Activated naive CD4-positive, alpha-beta T cell treated with anti-CD3 and anti-CD28 coated beads for 36 hours (primary cell): ENCODE data around the gene KCNC1. TPM values are rescaled to one million over a fixed set of nuclear protein-coding genes. Genes with fewer than 3 reads are reported as not detected.

Experiments
- CTCF ChIA-PET: fragments of 350-600 bp; sonication (Branson Sonifier 250); formaldehyde crosslinking; loops from one replicate; lab custom pipeline; 2021; ENCODE audit warnings: antibody characterized with exemption; lab: Charles Lee
- DNase-seq: peaks from one replicate; pipeline ENCODE4 v3.0.0-alpha.2; 2020
- H3K27ac Mint-ChIP-seq: one replicate; pipeline ENCODE4 v1.8.0; 2021; ENCODE audit warnings: mild to moderate bottlenecking, mixed read lengths
- H3K27me3 Mint-ChIP-seq: one replicate; pipeline ENCODE4 v1.8.0; 2021; ENCODE audit warnings: low read depth, mixed read lengths
- H3K36me3 Mint-ChIP-seq: one replicate; pipeline ENCODE4 v1.8.0; 2021; ENCODE audit warnings: low read depth, mixed read lengths
- H3K4me1 Mint-ChIP-seq: one replicate; pipeline ENCODE4 v1.8.0; 2021; ENCODE audit warnings: low read depth, mixed read lengths
- H3K4me3 Mint-ChIP-seq: one replicate; pipeline ENCODE4 v1.8.0; 2021; ENCODE audit warnings: mild to moderate bottlenecking, moderate library complexity, mixed read lengths
- H3K9me3 Mint-ChIP-seq: one replicate; pipeline ENCODE4 v1.8.0; 2021; ENCODE audit warnings: mixed read lengths
- intact Hi-C: fragments of 100-400 bp; cut with micrococcal nuclease; formaldehyde crosslinking; loops from one replicate; pipeline ENCODE4 v1.15.1; 2023
- total RNA-seq, 2 experiments: library from RNA; stranded (reverse); gene quantifications; one replicate each; pipeline ENCODE4 v1.2.3, GENCODE V29; 2021

The KCNC1 gene
- total RNA-seq, 2 experiments from 2014 or later = not detected

DNA sequence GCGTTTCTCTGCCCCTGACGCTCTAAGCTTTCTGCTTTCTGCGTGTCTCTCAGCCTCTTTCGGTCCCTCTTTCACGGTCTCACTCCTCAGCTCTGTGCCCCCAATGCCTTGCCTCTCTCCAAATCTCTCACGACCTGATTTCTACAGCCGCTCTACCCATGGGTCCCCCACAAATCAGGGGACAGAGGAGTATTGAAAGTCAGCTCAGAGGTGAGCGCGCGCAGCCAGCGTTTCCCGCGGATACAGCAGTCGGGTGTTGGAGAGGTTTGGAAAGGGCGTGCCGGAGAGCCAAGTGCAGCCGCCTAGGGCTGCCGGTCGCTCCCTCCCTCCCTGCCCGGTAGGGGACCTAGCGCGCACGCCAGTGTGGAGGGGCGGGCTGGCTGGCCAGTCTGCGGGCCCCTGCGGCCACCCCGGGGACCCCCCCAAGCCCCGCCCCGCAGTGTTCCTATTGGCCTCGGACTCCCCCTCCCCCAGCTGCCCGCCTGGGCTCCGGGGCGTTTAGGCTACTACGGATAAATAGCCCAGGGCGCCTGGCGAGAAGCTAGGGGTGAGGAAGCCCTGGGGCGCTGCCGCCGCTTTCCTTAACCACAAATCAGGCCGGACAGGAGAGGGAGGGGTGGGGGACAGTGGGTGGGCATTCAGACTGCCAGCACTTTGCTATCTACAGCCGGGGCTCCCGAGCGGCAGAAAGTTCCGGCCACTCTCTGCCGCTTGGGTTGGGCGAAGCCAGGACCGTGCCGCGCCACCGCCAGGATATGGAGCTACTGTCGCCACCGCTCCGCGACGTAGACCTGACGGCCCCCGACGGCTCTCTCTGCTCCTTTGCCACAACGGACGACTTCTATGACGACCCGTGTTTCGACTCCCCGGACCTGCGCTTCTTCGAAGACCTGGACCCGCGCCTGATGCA is 15.3 kb upstream of the KCNC1 start, which contains the start of gene MYOD1:
MYOD1 (plus strand) TSS at position 544 of the 910 bp plus-strand sequence; CDS start at position 756, 212 bp downstream.
- H3K4me3 Mint-ChIP-seq = no peak within 1 kb of the TSS
- H3K36me3 Mint-ChIP-seq = no peaks in the 10 kb centered on the region
- CTCF ChIA-PET = interaction anchor here (0.7 to 5.3 kb wide), 3 partner anchors 11 to 121 kb away, joined by 3 to 30 read pairs (median 3); no protein-coding TSS in a partner anchor
- intact Hi-C loops = no loop called here
- H3K4me1 Mint-ChIP-seq = no peaks in the 10 kb centered on the region
- no peak for DNase-seq
- H3K9me3 Mint-ChIP-seq = no peaks in the 10 kb centered on the region
- peaks cover 30% of the 10 kb centered on the region for H3K27me3 Mint-ChIP-seq
- no peak within 1 kb of the TSS for H3K27ac Mint-ChIP-seq

DNA sequence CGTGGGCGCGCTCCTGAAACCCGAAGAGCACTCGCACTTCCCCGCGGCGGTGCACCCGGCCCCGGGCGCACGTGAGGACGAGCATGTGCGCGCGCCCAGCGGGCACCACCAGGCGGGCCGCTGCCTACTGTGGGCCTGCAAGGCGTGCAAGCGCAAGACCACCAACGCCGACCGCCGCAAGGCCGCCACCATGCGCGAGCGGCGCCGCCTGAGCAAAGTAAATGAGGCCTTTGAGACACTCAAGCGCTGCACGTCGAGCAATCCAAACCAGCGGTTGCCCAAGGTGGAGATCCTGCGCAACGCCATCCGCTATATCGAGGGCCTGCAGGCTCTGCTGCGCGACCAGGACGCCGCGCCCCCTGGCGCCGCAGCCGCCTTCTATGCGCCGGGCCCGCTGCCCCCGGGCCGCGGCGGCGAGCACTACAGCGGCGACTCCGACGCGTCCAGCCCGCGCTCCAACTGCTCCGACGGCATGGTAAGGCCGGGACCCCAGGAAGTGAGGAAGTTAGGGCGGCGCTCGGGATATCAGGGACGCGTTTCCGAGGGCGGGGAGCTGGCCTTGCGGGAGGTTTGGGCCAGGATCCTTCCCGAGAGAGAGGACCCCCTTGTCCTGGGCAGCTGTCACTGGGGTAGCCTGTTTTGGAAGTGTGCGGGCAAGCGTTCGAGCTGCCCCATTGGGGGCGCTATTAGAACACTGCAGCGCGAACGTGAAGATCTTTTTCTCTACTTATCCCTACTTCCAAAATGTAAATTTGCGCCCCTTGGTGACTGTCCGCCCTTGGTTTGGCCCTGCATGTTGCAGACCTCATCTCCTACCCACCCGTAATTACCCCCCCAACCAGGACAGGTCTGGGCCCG is 14.4 kb upstream of the KCNC1 start:
- DNase-seq = no peak
- no peaks in the 10 kb centered on the region for H3K4me1 Mint-ChIP-seq
- peaks cover 34% of the 10 kb centered on the region for H3K27me3 Mint-ChIP-seq
- intact Hi-C loops = loop anchor here (10.0 kb wide), 1 partner anchor 485 kb away; no protein-coding TSS in a partner anchor
- CTCF ChIA-PET = interaction anchor here (0.9 to 5.3 kb wide), 2 partner anchors 10 to 267 kb away, joined by 3 to 30 read pairs; no protein-coding TSS in a partner anchor
- H3K4me3 Mint-ChIP-seq = no peak overlapping the region
- H3K36me3 Mint-ChIP-seq = no peaks in the 10 kb centered on the region
- no peaks in the 10 kb centered on the region for H3K9me3 Mint-ChIP-seq
- no peak overlapping the region for H3K27ac Mint-ChIP-seq

DNA sequence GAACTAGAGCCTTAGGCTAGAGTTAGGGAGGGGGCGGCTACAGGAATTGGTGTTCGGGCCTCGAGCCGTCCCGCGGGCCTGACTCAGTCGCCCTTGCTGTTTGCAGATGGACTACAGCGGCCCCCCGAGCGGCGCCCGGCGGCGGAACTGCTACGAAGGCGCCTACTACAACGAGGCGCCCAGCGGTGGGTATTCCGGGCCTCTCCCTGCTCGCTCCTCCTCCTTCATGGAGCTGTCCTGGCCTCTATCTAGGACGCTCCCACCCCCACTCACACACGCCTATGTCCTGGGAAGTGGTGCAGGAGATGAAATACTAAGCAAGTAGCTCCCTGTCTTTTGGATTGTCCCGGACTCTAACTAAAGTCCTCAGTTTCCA is 13.8 kb upstream of the KCNC1 start:
- no peak overlapping the region for H3K27ac Mint-ChIP-seq

DNA sequence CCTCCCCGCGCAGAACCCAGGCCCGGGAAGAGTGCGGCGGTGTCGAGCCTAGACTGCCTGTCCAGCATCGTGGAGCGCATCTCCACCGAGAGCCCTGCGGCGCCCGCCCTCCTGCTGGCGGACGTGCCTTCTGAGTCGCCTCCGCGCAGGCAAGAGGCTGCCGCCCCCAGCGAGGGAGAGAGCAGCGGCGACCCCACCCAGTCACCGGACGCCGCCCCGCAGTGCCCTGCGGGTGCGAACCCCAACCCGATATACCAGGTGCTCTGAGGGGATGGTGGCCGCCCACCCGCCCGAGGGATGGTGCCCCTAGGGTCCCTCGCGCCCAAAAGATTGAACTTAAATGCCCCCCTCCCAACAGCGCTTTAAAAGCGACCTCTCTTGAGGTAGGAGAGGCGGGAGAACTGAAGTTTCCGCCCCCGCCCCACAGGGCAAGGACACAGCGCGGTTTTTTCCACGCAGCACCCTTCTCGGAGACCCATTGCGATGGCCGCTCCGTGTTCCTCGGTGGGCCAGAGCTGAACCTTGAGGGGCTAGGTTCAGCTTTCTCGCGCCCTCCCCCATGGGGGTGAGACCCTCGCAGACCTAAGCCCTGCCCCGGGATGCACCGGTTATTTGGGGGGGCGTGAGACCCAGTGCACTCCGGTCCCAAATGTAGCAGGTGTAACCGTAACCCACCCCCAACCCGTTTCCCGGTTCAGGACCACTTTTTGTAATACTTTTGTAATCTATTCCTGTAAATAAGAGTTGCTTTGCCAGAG is 13.2 kb upstream of the KCNC1 start:
- Mint-ChIP-seq H3K27me3 (peaks cover 37% of the 10 kb centered on the region), H3K4me3 (no peak overlapping the region)
- no peak for DNase-seq

More for the DNA sequence above, 13.8 kb upstream of the KCNC1 start:
- intact Hi-C loops = loop anchor here (10.0 kb wide), 1 partner anchor 486 kb away; no protein-coding TSS in a partner anchor
- Mint-ChIP-seq H3K4me3 (no peak overlapping the region), H3K36me3 (no peaks in the 10 kb centered on the region), H3K4me1 (no peaks in the 10 kb centered on the region), H3K9me3 (no peaks in the 10 kb centered on the region), H3K27me3 (peaks cover 35% of the 10 kb centered on the region)
- no peak for DNase-seq
- CTCF ChIA-PET = interaction anchor here (0.9 to 5.3 kb wide), 2 partner anchors 10 to 266 kb away, joined by 3 to 30 read pairs; no protein-coding TSS in a partner anchor

DNA sequence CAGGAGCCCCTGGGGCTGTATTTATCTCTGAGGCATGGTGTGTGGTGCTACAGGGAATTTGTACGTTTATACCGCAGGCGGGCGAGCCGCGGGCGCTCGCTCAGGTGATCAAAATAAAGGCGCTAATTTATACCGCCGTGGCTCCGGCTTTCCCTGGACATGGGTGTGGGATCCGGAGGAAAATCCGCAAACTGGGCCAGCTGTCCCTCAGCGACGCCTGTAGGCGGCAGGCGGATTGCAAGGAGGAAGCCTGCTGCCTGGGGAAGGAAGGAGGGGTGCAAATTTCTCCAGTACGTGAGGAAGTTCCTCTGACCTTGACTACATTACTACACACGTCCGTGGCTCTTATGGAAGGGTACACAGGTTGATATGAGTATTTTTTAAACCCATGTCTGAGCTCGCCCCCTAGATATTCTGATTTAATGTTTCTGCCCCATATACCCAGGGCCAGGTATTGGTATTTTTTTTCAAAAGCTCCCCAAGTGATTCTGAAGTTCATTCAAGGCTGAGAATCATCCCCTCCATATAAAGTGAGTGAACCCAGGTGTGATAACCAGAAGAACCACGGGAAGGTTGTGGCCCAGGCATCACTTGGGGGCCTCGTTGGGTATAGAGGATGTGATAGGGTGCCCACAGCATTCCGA is 12.5 kb upstream of the KCNC1 start:
- no peak overlapping the region for H3K4me3 Mint-ChIP-seq
- CTCF ChIA-PET = interaction anchor here (5.3 kb wide), 1 partner anchor 8 kb away, joined by 30 read pairs; no protein-coding TSS in a partner anchor
- intact Hi-C loops = loop anchor here (10.0 kb wide), 1 partner anchor 487 kb away; no protein-coding TSS in a partner anchor
- no peaks in the 10 kb centered on the region for H3K36me3 Mint-ChIP-seq
- peaks cover 38% of the 10 kb centered on the region for H3K27me3 Mint-ChIP-seq
- H3K27ac Mint-ChIP-seq = no peak overlapping the region
- no peak for DNase-seq
- no peaks in the 10 kb centered on the region for H3K4me1 Mint-ChIP-seq
- H3K9me3 Mint-ChIP-seq = no peaks in the 10 kb centered on the region

More for the DNA sequence above, 13.2 kb upstream of the KCNC1 start:
- CTCF ChIA-PET = interaction anchor here (5.3 kb wide), 1 partner anchor 9 kb away, joined by 30 read pairs; no protein-coding TSS in a partner anchor
- intact Hi-C loops = loop anchor here (10.0 kb wide), 1 partner anchor 487 kb away; no protein-coding TSS in a partner anchor
- Mint-ChIP-seq H3K36me3 (no peaks in the 10 kb centered on the region), H3K27ac (no peak overlapping the region), H3K4me1 (no peaks in the 10 kb centered on the region), H3K9me3 (no peaks in the 10 kb centered on the region)

DNA sequence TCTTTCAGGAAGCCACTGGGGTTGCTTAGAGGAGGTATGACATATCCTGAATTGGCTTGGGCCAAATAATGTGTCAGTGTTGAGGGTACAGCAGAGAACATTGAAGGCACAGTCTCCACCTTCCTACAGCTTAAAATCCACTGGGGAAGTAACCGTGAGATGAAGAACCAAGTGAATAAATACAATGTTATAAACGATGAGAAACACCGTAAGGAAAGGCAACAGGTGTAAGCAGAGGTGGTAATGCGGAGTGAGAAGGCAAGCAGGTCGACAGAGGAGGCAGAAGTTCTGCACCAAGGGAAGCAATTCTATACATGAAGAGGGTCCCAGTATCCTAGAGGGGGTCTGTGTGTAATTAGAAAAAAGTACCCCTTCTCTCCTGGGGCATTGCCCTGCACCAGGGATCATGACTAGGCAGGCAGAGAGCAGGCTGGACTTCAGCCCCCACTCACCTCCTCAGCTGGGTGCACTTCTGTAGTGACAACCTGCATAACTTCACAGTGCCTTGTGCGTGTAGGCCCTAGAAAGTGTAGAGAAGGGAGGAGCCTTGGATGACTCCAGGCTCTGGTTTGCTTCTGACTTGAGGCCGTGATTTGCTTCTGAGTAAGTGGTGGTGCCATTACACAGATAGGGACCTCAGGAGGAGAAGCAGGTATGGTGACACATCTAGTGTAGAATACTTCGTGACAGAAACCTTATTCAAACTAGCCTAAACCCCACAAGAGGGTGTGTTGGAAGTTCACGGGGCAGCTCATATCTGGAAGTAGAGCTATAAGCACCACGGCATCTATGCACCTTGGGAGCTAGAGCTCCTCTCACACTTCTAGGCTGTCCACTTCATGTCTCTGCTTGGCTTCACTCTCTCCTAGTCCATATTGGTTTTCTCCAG is 10.3 kb upstream of the KCNC1 start:
- Mint-ChIP-seq H3K27ac (no peak overlapping the region), H3K36me3 (no peaks in the 10 kb centered on the region), H3K27me3 (peaks cover 33% of the 10 kb centered on the region), H3K4me1 (no peaks in the 10 kb centered on the region), H3K4me3 (no peak overlapping the region), H3K9me3 (no peaks in the 10 kb centered on the region)
- CTCF ChIA-PET = no interaction called here
- intact Hi-C loops = loop anchor here (10.0 kb wide), 1 partner anchor 489 kb away; no protein-coding TSS in a partner anchor
- DNase-seq = no peak

DNA sequence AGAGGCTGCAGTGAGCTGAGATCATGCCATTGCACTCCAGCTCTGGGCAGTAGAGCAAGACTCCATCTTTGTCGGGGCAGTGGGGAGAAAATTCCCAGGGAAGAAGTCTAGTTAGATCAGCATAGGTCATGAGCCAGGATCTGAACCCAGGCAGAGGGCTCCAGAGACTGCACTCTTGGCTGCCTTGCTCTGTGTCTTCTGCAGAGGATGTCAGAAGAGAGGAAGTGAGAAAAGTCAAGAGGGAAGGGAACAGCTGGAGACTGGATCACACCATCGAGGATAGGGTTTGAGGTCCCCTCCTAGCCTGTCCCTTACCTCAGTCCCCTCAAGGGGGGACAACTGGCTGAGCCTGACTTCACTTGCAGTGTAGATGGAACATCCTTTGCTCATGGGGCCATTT is 9.4 kb upstream of the KCNC1 start:
- intact Hi-C loops = loop anchor here (10.0 kb wide), 1 partner anchor 490 kb away; no protein-coding TSS in a partner anchor
- Mint-ChIP-seq H3K27me3 (peaks cover 38% of the 10 kb centered on the region), H3K4me3 (no peak overlapping the region), H3K27ac (no peak overlapping the region), H3K9me3 (no peaks in the 10 kb centered on the region), H3K36me3 (no peaks in the 10 kb centered on the region), H3K4me1 (no peaks in the 10 kb centered on the region)
- no peak for DNase-seq
- CTCF ChIA-PET = no interaction called here

DNA sequence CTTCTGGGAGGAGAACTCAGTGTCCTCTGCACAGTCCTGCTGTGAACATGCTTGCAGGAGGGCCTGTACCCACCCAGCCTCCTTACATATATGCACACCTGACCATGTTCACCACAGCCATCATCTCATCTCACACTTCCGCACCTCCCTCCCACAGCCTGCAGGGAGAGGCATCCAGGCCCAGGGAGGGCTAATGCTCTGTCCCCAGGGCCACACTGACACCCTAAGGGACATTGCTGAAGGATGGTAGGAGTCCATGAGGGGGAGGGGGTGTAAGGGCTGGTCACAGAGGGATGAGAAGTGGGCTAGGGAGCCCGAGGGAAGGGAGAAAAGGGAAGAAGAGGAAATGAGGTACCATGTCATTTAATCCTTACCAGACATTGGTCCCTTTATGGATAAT is 4.4 kb upstream of the KCNC1 start:
- intact Hi-C loops = loop anchor here (1.0 to 10.0 kb wide), 3 partner anchors 131 to 365 kb away; partner anchors contain the start of gene KCNJ11
- H3K36me3 Mint-ChIP-seq = no peaks in the 10 kb centered on the region
- DNase-seq = no peak
- CTCF ChIA-PET = interaction anchor here (0.6 to 3.2 kb wide), 19 partner anchors 10 to 385 kb away, joined by 3 to 100 read pairs (median 6); partner anchors contain the start of gene MYOD1
- H3K27ac Mint-ChIP-seq = no peak overlapping the region
- no peaks in the 10 kb centered on the region for H3K9me3 Mint-ChIP-seq
- H3K4me1 Mint-ChIP-seq = peaks cover 5% of the 10 kb centered on the region
- no peak overlapping the region for H3K4me3 Mint-ChIP-seq
- H3K27me3 Mint-ChIP-seq = peaks cover 45% of the 10 kb centered on the region

DNA sequence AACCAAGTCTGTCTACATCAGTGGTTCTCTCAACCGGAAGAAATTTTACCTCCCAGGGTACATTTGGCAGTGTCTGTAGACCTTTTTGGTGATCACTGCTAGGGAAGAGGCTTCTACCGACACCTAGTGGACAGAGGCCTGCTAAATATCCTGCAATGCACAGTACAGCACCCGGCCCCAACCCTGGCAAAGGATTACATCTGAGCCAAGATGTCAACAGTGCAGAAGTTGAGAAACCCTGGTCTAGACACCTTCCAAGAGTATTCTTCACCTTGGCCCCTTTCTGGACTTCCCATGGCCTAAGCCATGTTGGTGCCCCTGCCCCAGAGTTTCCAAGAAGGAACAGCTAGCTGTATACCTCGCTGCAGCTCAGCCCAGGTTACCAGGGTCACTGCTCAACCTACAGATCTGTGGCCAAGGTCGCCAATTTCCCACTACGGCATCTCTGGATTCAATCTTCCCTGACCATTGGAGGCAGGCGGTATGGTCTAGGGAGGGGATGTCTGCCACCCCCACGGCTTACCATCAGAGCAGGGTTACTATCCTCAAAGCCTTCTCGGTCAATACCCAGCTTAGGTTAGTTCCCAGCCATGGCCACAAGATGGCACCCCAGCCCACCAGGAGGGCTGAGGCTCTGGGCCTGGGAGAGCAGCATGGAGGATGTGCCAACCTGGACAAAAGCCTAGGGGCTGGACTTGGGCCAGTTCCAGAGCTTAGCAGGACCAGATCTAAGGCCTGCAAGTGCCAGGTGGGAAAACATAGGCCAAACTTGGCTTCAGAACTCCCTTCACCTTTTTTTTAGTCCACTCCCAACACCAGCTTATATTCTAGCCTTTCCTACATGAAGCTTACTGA is 3.7 kb upstream of the KCNC1 start:
- Mint-ChIP-seq H3K27me3 (peaks cover 43% of the 10 kb centered on the region), H3K4me3 (no peak overlapping the region)

More for the DNA sequence above, 3.7 kb upstream of the KCNC1 start:
- Mint-ChIP-seq H3K27ac (no peak overlapping the region), H3K36me3 (no peaks in the 10 kb centered on the region), H3K4me1 (peaks cover 5% of the 10 kb centered on the region), H3K9me3 (no peaks in the 10 kb centered on the region)
- CTCF ChIA-PET = interaction anchor here (0.6 to 3.2 kb wide), 51 partner anchors 10 to 473 kb away, joined by 3 to 100 read pairs (median 4); partner anchors contain the start of genes MYOD1 and SAAL1
- DNase-seq = peak; percentile 80
- intact Hi-C loops = loop anchor here (1.0 to 10.0 kb wide), 5 partner anchors 132 to 364 kb away; partner anchors contain the start of gene KCNJ11
